MM.1S (cell line): ENCODE results near the gene FLT1.

ENCODE experiments used
- CTCF ChIP-seq: fragments of 300-600 bp; sonication (generic); IDR thresholded peaks from 2 replicates; pipeline ENCODE4 v1.5.1; 2016; ENCODE audit warnings: antibody characterized with exemption, low read length, mixed read lengths
- EZH2 ChIP-seq: fragments of 300-600 bp; sonication (generic); optimal IDR thresholded peaks from 2 replicates; pipeline ENCODE3; 2017; ENCODE audit warnings: low read depth, mild to moderate bottlenecking, antibody characterized with exemption, low read length, mixed read lengths
- EZH2phosphoT487 ChIP-seq: fragments of 300-600 bp; sonication (generic); IDR thresholded peaks from 2 replicates; pipeline ENCODE4 v1.6.1; 2018; ENCODE audit warnings: antibody characterized with exemption, low read length

DNA sequence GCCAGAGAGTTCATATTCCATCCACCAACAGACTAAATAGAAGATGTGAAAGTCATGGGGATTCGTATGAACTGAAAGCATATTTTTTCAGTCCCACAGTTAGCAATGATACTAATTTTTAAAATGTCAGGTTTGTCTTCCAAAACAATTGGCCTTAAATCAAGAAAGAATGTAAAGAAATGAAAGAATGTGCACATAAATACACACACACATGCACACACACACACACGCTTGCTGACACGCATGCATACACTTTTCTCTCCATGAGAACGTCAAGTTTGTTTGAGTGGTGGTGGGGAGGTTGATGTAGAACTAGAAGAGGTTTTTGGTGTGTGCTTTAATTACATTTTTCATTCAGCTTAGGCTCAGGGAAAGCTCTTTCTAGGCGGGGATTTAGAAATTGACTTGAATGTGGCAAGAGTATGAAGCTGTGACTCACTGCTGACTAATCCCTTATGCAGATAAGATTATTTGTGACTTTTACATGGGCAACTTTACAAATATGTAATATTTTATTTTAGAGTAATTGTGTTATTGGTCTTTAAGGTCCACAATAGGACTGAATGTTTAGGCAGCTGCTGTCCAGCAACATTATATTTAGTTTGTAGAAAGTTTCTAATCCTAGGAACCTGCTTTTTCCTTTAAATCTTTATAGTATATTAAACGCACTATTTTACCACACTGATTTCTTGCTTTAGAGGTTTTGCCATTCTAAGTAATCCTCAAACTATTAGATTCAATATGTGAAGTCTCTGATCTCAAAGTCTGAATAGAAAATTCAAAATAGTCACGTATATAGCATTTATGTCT is 18.8 kb downstream of the FLT1 start:
- no peak for TF ChIP-seq CTCF
- no peak for TF ChIP-seq EZH2
- TF ChIP-seq EZH2phosphoT487: no peak
